ENCODE results near the gene BAHCC1. TPM values are rescaled to one million over a fixed set of nuclear protein-coding genes. Genes with fewer than 3 reads are reported as not detected.

The BAHCC1 gene
- total RNA-seq, 1 experiment from 2014 or later = 3.1 TPM

GRCh38 chr17:81457401-81457800 is 62.1 kb downstream of the BAHCC1 start:
- Histone ChIP-seq H3K18ac (ENCODE audit: insufficient read length, low read depth, low read length) (peak overlapping the region; percentile 9), H4K91ac (ENCODE audit: insufficient read length, low read depth, low read length) (no peak overlapping the region), H2BK15ac (ENCODE audit: low read depth, low read length) (no peak overlapping the region), H3K79me1 (ENCODE audit: insufficient read depth, low read depth, low read length, poor library complexity, severe bottlenecking) (no peaks in the 10 kb centered on the region), H2BK20ac (ENCODE audit: low read depth, low read length, poor library complexity, severe bottlenecking) (no peak overlapping the region), H4K20me1 (ENCODE audit: control insufficient read depth, insufficient read depth, insufficient read length) (no peaks in the 10 kb centered on the region), H3K14ac (ENCODE audit: insufficient read depth, low read length) (no peak overlapping the region), H3K23ac (ENCODE audit: insufficient read length, low read depth, low read length) (no peak overlapping the region), H3K27ac (ENCODE audit: insufficient read length, low read depth, low read length) (no peak overlapping the region), H3K27me3 (ENCODE audit: insufficient read depth, low read length) (no peaks in the 10 kb centered on the region), H3K4me2 (ENCODE audit: insufficient read depth, insufficient read length, low read length) (no peak overlapping the region), H3K56ac (ENCODE audit: insufficient read length, low read depth, low read length) (no peak overlapping the region), H4K5ac (ENCODE audit: insufficient read length, low read depth, low read length) (no peak overlapping the region), H3T11ph (ENCODE audit: low read length) (no peak overlapping the region), H4K8ac (replicated peaks; ENCODE audit: insufficient read length, low read depth, low read length) (no peak overlapping the region), H2AFZ (ENCODE audit: low read length) (no peak overlapping the region), H2BK5ac (ENCODE audit: insufficient read length, low read length) (no peak overlapping the region), H3K4ac (ENCODE audit: low read depth, low read length) (no peak overlapping the region), H3K79me2 (ENCODE audit: insufficient read depth, low read length) (no peaks in the 10 kb centered on the region), H3K9ac (ENCODE audit: extremely low read depth, insufficient read length, low read length) (no peak overlapping the region), H2AK5ac (ENCODE audit: insufficient read length, low read length) (no peak overlapping the region), H2BK12ac (ENCODE audit: insufficient read length, low read depth, low read length) (no peak overlapping the region), H3K4me1 (ENCODE audit: insufficient read depth, low read length) (no peaks in the 10 kb centered on the region), H2BK120ac (ENCODE audit: low read depth, low read length, poor library complexity, severe bottlenecking) (no peak overlapping the region), H3K23me2 (ENCODE audit: insufficient read length, low read depth, low read length, poor library complexity, severe bottlenecking) (no peaks in the 10 kb centered on the region), H3K9me3 (ENCODE audit: control insufficient read depth, low read depth, low read length) (no peaks in the 10 kb centered on the region)
- H3K27me3 Mint-ChIP-seq (ENCODE audit: low read depth) = no peaks in the 10 kb centered on the region
- H3K36me3 Mint-ChIP-seq (ENCODE audit: insufficient read depth in 1 of 3, low read depth in 3 of 3) = no peaks in the 10 kb centered on the region
- no CpG with 5 or more reads among the region's 3 CpGs for WGBS (ENCODE audit: extremely low coverage, insufficient read length, low lambda C conversion rate)
- H3K4me1 Mint-ChIP-seq = peaks cover 5 to 17% of the 10 kb centered on the region in 2 experiments
- no peak for DNase-seq
- no peak overlapping the region; a peak in 1 of 5 replicates for H3K4me3 Mint-ChIP-seq
- H3K27ac Mint-ChIP-seq = peak overlapping the region in 1 of 3 experiments; percentile 61; a peak in 1 of 7 replicates
- TF ChIP-seq CTCF (conservative IDR thresholded peaks at IDR 0.05) = no peak
- no peaks in the 10 kb centered on the region for H3K9me3 Mint-ChIP-seq
